ENCODE data around the gene FBXO10.

DNA sequence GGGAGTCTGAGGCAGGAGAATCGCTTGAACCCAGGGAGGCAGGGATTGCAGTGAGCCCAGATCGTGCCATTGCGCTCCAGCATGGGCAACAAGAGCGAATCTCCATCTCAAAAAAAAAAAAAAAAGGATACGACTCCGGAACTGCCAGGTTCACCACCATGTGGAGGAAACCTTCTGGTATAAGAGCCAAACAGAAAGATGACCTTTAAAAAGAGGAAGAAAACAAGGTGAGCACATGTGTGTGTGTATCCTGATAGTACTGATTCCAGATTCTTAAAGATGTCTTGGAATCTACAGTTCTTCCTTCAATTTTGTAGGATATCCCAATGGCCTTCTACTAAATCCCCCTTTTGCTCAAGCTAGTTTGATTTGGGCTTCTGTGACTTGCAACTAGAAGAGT, 33.7 kb downstream of the FBXO10 start:
- TF ChIP-seq, protein P1, sequence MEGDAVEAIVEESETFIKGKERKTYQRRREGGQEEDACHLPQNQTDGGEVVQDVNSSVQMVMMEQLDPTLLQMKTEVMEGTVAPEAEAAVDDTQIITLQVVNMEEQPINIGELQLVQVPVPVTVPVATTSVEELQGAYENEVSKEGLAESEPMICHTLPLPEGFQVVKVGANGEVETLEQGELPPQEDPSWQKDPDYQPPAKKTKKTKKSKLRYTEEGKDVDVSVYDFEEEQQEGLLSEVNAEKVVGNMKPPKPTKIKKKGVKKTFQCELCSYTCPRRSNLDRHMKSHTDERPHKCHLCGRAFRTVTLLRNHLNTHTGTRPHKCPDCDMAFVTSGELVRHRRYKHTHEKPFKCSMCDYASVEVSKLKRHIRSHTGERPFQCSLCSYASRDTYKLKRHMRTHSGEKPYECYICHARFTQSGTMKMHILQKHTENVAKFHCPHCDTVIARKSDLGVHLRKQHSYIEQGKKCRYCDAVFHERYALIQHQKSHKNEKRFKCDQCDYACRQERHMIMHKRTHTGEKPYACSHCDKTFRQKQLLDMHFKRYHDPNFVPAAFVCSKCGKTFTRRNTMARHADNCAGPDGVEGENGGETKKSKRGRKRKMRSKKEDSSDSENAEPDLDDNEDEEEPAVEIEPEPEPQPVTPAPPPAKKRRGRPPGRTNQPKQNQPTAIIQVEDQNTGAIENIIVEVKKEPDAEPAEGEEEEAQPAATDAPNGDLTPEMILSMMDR (conservative IDR thresholded peaks at IDR 0.05; ENCODE audit: low read length) = no peak
- no peak for TF ChIP-seq EZH2phosphoT487 (IDR thresholded peaks at IDR 0.05; ENCODE audit: borderline replicate concordance)
